Left lung (tissue), 10 donors: Measurements from ENCODE around the gene ATXN7. TPM values are rescaled to one million over a fixed set of nuclear protein-coding genes. Genes with fewer than 3 reads are reported as not detected.

ENCODE experiments used
- ATAC-seq: fragments of 200-7000 bp; cut with Tn5 transposase; one replicate; pipeline ENCODE4 v1.9.1; 2020; ENCODE audit warnings: moderate library complexity
- DNase-seq, 4 donors: peaks; one replicate each; pipeline ENCODE4 v3.0.0-alpha.2; 2013 to 2020
- H3K27ac ChIP-seq, 2 donors: fragments of 200-600 bp; sonication (generic) in 1 of 2; one replicate each; pipeline versions ENCODE4 v1.5.0 to v1.8.0; 2020 to 2021
- H3K27me3 ChIP-seq, 2 donors: fragments of 200-600 bp; sonication (generic) in 1 of 2; one replicate each; pipeline versions ENCODE4 v1.5.0 to v1.8.0; 2020 to 2021
- H3K36me3 ChIP-seq, 2 donors: fragments of 200-600 bp; sonication (generic) in 1 of 2; one replicate each; pipeline versions ENCODE4 v1.5.0 to v1.8.0; 2020 to 2021
- H3K4me1 ChIP-seq, 2 donors: fragments of 200-600 bp; one replicate each; pipeline ENCODE4 v1.8.0; 2021
- H3K4me3 ChIP-seq, 2 donors: fragments of 200-600 bp; sonication (generic) in 1 of 2; one replicate each; pipeline versions ENCODE4 v1.5.0 to v1.8.0; 2020 to 2021; ENCODE audit warnings: mild to moderate bottlenecking in 1 of 2
- H3K9me3 ChIP-seq, 2 donors: fragments of 200-600 bp; sonication (generic) in 1 of 2; one replicate each; pipeline versions ENCODE4 v1.5.0 to v1.8.0; 2020 to 2021
- CTCF ChIP-seq, 2 donors: fragments of 200-600 bp; sonication (generic) in 1 of 2; IDR thresholded peaks; one replicate each; pipeline versions ENCODE4 v1.5.0 to v1.8.0; 2021; ENCODE audit warnings: antibody characterized with exemption in 2 of 2
- intact Hi-C, 2 donors: fragments of 100-400 bp; cut with DNase I; formaldehyde crosslinking; loops; one replicate each; pipeline versions ENCODE4 v1.11.2 to v1.14.2; 2022
- polyA plus RNA-seq, 6 donors: library from polyadenylated mRNA; unstranded; fragments of 120-200 nt; gene quantifications; one replicate each; pipeline ENCODE4 v1.2.1, GENCODE V29; 2013; ENCODE audit not compliant: insufficient read length in 6 of 6
- total RNA-seq, 2 donors: library from RNA; stranded (reverse); fragmentation: NEBNext Ultra II Directional; extraction: Animal tissue kit (Norgen Biotek cat#: 25700); gene quantifications; one replicate each; pipeline ENCODE4 v1.2.1, GENCODE V29; 2021
- donor health status: DM: no; HTN: yes; CAD: no.
- donor health status: DM: no; HTN: no; CAD: no.

ATXN7 gene
- total and polyA plus RNA-seq, 8 donors: 23.4 to 32.5 (median 26.0) TPM

DNA sequence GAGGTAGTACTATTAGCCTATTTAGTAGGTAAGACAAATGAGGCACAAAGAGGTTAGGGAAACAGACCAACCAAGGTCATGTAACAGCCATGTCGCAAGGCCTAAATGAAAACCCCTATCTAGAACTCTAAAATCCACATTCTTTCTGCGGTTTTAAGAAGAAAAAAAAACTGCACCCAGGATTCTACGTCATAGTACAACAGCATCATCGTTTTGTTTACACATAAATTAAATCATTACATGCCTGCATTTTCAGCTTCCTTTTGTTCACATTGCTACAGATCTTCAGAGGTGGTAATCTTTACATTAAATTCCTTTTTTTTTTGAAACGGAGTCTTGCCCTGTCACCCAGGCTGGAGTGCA is 160.2 kb downstream of the ATXN7 start:
- Histone ChIP-seq H3K27me3 (peaks cover under 1 to 5% of the 10 kb centered on the region in 2 donors), H3K36me3 (peaks cover 0 to 31% of the 10 kb centered on the region in 2 donors), H3K27ac (peak overlapping the region; percentile 70 to 92), H3K9me3 (no peaks in the 10 kb centered on the region), H3K4me1 (peaks cover 6 to 30% of the 10 kb centered on the region in 2 donors), H3K4me3 (peak overlapping the region in 1 of 2 donors; percentile 91)
- ATAC-seq (no peak), DNase-seq (no peak)
- TF ChIP-seq CTCF (IDR thresholded peaks at IDR 0.05): no peak
- intact Hi-C loops: no loop called here

DNA sequence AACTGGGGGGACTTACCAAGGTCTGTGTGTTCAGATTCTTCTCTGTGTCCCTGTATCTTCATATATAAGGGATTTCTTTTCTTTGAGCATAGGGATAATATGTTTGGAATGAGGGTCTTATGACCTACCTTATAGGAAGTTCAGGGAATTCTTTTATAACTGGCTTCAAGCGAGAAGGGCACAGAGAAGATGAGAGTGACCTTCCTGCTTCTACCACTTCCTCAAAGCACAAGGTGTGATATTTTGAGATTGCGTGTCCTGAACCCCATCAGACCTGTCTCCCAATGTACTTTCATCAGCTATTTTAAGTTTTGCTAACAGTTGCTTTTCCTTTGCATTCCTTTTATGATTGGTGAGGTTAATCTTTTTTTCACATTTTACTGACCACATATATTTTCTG is 162.7 kb downstream of the ATXN7 start:
- H3K27me3 ChIP-seq: peaks cover 5 to 8% of the 10 kb centered on the region in 2 donors
- H3K27ac ChIP-seq: no peak overlapping the region
- no peak for DNase-seq
- ATAC-seq: no peak
- TF ChIP-seq CTCF (IDR thresholded peaks at IDR 0.05): no peak
- intact Hi-C loops: no loop called here
- peaks cover 0 to 6% of the 10 kb centered on the region in 2 donors for H3K36me3 ChIP-seq
- no peak overlapping the region for H3K4me3 ChIP-seq
- no peaks in the 10 kb centered on the region for H3K9me3 ChIP-seq
- peaks cover 14 to 27% of the 10 kb centered on the region in 2 donors for H3K4me1 ChIP-seq

GRCh38 chr3:64027658-64028057 is 164.0 kb downstream of the ATXN7 start:
- no peaks in the 10 kb centered on the region for H3K9me3 ChIP-seq
- no peak overlapping the region for H3K27ac ChIP-seq
- H3K4me1 ChIP-seq: peaks cover 8 to 14% of the 10 kb centered on the region in 2 donors
- intact Hi-C loops: no loop called here
- ATAC-seq: no peak
- H3K4me3 ChIP-seq: no peak overlapping the region
- no peak for TF ChIP-seq CTCF (IDR thresholded peaks at IDR 0.05)
- no peaks in the 10 kb centered on the region for H3K36me3 ChIP-seq
- DNase-seq: no peak
- peaks cover 5 to 8% of the 10 kb centered on the region in 2 donors for H3K27me3 ChIP-seq

DNA sequence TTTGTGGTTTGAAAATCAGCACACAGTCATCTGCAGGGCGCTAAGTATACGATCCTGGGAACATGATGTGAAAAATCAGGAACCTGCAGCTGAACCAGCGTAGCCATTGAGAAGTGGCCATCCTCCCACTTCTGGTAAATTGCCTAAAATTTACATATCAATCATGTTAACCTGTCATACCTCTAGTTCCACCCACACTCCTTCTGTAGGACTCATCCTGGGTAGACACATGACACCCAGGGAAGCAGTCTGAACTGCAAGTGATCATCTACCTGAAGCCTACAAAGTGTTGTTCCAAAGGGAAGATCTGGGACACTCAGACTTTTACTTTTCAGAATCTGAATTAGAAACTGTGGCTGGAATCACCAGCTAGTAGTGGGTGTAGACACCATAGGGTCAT is 165.1 kb downstream of the ATXN7 start:
- intact Hi-C loops: no loop called here
- ATAC-seq: no peak
- no peak for TF ChIP-seq CTCF (IDR thresholded peaks at IDR 0.05)

DNA sequence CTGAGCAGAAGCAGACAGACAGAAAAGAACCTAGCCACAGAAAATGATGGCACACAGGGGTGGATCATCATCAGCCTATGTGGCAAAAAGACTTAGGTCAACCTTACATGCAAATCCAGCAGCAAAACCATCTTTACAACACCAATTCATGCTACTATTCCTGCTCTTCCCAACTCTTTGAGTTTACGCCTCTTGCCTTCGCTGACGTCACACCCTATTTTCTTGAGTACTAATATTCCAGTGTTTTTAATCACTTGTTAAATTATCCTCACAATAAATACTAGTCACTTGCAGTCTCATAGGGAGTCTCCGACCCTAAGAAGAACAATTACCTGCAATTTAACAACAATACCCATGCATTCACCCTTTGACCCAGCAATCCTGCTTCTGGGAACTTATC is 165.6 kb downstream of the ATXN7 start:
- Histone ChIP-seq H3K27me3 (peaks cover 5 to 8% of the 10 kb centered on the region in 2 donors), H3K4me3 (no peak overlapping the region), H3K4me1 (peaks cover 7 to 8% of the 10 kb centered on the region in 2 donors), H3K9me3 (no peaks in the 10 kb centered on the region), H3K27ac (no peak overlapping the region), H3K36me3 (no peaks in the 10 kb centered on the region)
- ATAC-seq (no peak), DNase-seq (no peak)
- TF ChIP-seq CTCF (IDR thresholded peaks at IDR 0.05): no peak
- intact Hi-C loops: no loop called here

More for the DNA sequence above, 165.1 kb downstream of the ATXN7 start:
- Histone ChIP-seq H3K27ac (no peak overlapping the region), H3K36me3 (no peaks in the 10 kb centered on the region), H3K4me1 (peaks cover 8 to 9% of the 10 kb centered on the region in 2 donors), H3K27me3 (peaks cover 5 to 8% of the 10 kb centered on the region in 2 donors), H3K9me3 (no peaks in the 10 kb centered on the region), H3K4me3 (no peak overlapping the region)
- no peak for DNase-seq
